ENCODE data around the gene TMEM266. TPM values are rescaled to one million over a fixed set of nuclear protein-coding genes. Genes with fewer than 3 reads are reported as not detected.

Gene TMEM266
- total and polyA plus RNA-seq, 10 donors = 0.61 to 1.8 (median 1.4) TPM

DNA sequence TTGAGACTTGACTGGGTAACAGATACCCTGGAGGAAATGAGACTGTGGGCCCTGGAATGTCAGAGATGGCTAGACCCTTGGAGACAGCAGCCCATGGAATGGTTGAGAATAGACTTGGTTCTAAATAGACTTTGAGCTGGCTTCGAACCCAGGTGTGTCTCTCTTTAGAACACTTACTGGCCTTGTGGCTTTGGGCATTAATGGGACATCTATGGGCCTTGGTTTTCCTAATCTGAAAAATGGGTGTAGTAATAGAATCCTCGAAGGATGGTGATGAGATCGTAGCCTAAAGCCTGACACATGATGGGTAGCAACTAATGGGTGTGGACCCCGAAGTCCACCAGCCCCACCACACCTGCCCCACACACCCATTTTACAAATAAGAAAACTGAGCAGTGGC, 119.2 kb downstream of the TMEM266 start:
- DNase-seq = no peak
- no peak overlapping the region for H3K27ac ChIP-seq
- WGBS, 5 donors = 82 to 95% (median 91%) methylated on average over 4 of the region's 4 CpGs
- peaks cover 0 to 44% (median 0%) of the 10 kb centered on the region in 7 donors for H3K27me3 ChIP-seq (replicated peaks in 1 of 7)
- intact Hi-C loops (cut with DNase I; ENCODE audit: low total_unique reads) = no loop called here
- no peak overlapping the region for H3K4me3 ChIP-seq
- H3K9me3 ChIP-seq = no peaks in the 10 kb centered on the region
- TF ChIP-seq, protein P1, sequence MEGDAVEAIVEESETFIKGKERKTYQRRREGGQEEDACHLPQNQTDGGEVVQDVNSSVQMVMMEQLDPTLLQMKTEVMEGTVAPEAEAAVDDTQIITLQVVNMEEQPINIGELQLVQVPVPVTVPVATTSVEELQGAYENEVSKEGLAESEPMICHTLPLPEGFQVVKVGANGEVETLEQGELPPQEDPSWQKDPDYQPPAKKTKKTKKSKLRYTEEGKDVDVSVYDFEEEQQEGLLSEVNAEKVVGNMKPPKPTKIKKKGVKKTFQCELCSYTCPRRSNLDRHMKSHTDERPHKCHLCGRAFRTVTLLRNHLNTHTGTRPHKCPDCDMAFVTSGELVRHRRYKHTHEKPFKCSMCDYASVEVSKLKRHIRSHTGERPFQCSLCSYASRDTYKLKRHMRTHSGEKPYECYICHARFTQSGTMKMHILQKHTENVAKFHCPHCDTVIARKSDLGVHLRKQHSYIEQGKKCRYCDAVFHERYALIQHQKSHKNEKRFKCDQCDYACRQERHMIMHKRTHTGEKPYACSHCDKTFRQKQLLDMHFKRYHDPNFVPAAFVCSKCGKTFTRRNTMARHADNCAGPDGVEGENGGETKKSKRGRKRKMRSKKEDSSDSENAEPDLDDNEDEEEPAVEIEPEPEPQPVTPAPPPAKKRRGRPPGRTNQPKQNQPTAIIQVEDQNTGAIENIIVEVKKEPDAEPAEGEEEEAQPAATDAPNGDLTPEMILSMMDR (IDR thresholded peaks at IDR 0.05 in 8 of 11, conservative IDR thresholded peaks at IDR 0.05 in 3 of 11) = no peak
- TF ChIP-seq POLR2A (IDR thresholded peaks at IDR 0.05) = no peak
- TF ChIP-seq POLR2AphosphoS5 (IDR thresholded peaks at IDR 0.05) = no peak
- H3K36me3 ChIP-seq = no peaks in the 10 kb centered on the region
- H3K4me1 ChIP-seq = no peaks in the 10 kb centered on the region

- Histone ChIP-seq H3K27me3 (replicated peaks in 1 of 7) (peaks cover 0 to 51% (median 0%) of the 10 kb centered on the region in 7 donors), H3K27ac (no peak overlapping the region), H3K9me3 (no peaks in the 10 kb centered on the region), H3K36me3 (no peaks in the 10 kb centered on the region), H3K4me3 (no peak overlapping the region), H3K4me1 (no peaks in the 10 kb centered on the region)
- WGBS, 5 donors = 91 to 96% (median 95%) methylated on average over 7 of the region's 7 CpGs
- TF ChIP-seq, protein P1 (IDR thresholded peaks at IDR 0.05 in 8 of 11, conservative IDR thresholded peaks at IDR 0.05 in 3 of 11) = no peak
- no peak for TF ChIP-seq POLR2A (IDR thresholded peaks at IDR 0.05)
- TF ChIP-seq POLR2AphosphoS5 (IDR thresholded peaks at IDR 0.05) = no peak
- intact Hi-C loops (cut with DNase I; ENCODE audit: low total_unique reads) = no loop called here
- no peak for DNase-seq
Observed at GRCh38 chr15:76180321-76180720, 120.5 kb downstream of the TMEM266 start.

DNA sequence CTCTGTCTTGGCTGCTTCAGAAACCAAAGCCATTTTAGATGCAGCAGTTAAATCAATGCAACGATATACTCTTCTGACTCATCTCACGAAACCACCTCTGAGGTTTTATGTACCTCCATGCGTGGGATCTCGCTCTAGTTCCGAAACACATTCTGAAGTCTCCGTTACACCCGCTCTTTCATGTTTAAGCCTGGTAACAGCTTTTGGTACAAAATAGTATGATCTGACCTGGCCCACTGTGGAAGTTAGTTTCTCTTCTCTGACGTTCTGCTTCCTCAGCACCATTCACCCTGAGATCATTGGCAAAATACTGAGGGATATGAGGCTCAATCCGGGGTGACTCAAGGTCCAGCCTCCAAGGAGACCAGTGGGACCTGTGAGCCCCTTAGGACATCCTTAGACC, 121.9 kb downstream of the TMEM266 start:
- Histone ChIP-seq H3K36me3 (no peaks in the 10 kb centered on the region), H3K9me3 (no peaks in the 10 kb centered on the region), H3K4me3 (no peak overlapping the region), H3K4me1 (no peaks in the 10 kb centered on the region), H3K27me3 (replicated peaks in 1 of 7) (peaks cover 0 to 57% (median 0%) of the 10 kb centered on the region in 7 donors), H3K27ac (no peak overlapping the region)
- no peak for DNase-seq
- WGBS, 5 donors = 76 to 89% (median 77%) methylated on average over 9 of the region's 9 CpGs
- intact Hi-C loops (cut with DNase I; ENCODE audit: low total_unique reads) = no loop called here
- TF ChIP-seq, protein P1 (IDR thresholded peaks at IDR 0.05 in 8 of 11, conservative IDR thresholded peaks at IDR 0.05 in 3 of 11) = no peak
- TF ChIP-seq POLR2AphosphoS5 (IDR thresholded peaks at IDR 0.05) (no peak), POLR2A (IDR thresholded peaks at IDR 0.05) (no peak)

DNA sequence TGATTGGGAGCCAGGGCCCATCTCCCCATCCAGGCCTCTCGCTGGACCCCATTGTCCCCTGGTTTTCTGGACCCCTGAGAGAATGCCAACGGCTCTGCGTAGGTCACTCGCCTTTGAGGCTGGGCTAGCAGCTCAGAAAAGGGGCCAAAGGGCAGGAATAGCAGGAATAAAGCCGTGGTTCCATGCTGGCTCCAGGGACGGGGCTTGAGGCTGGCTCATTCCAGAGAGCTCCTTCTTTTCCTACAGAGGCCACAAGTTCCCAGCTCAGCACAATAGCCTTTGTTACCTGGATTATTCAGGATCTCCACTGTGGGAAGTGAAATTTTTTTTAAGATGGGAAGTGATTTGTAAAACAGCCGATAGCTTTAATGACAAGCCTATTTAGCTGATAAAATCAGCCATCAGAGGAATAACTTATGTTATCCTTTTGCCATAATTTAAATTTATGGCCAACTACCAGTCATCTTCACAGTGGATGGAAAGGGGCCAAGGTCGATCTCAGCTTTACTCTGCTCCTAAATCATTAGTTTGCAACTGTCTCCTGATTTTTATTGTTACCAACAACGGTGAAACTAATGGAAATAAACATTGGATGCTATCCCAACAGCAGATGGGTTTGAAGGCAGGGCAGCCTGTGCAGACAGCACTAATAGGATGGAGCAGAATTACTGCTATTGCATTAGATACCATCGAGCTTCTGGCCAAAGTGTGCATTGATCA, 124.3 kb downstream of the TMEM266 start:
- no peaks in the 10 kb centered on the region for H3K4me1 ChIP-seq
- H3K36me3 ChIP-seq = no peaks in the 10 kb centered on the region
- H3K9me3 ChIP-seq = no peaks in the 10 kb centered on the region
- H3K27me3 ChIP-seq (replicated peaks in 1 of 7) = peaks cover 0 to 53% (median 0%) of the 10 kb centered on the region in 7 donors
- no peak overlapping the region for H3K27ac ChIP-seq
- WGBS, 5 donors = 69 to 80% (median 74%) methylated on average over 10 of the region's 10 CpGs
- no peak for DNase-seq
- H3K4me3 ChIP-seq = no peak overlapping the region
- intact Hi-C loops (cut with DNase I; ENCODE audit: low total_unique reads) = no loop called here
- no peak for TF ChIP-seq POLR2A (IDR thresholded peaks at IDR 0.05)
- TF ChIP-seq, protein P1 (IDR thresholded peaks at IDR 0.05 in 8 of 11, conservative IDR thresholded peaks at IDR 0.05 in 3 of 11) = no peak
- no peak for TF ChIP-seq POLR2AphosphoS5 (IDR thresholded peaks at IDR 0.05)

All from spleen (tissue), 11 donors.